ENCODE results near the gene ZNF516.
A peak's percentile ranks its signal among the peaks of the same experiment; 100 is the strongest.

ZNF516 gene

DNA sequence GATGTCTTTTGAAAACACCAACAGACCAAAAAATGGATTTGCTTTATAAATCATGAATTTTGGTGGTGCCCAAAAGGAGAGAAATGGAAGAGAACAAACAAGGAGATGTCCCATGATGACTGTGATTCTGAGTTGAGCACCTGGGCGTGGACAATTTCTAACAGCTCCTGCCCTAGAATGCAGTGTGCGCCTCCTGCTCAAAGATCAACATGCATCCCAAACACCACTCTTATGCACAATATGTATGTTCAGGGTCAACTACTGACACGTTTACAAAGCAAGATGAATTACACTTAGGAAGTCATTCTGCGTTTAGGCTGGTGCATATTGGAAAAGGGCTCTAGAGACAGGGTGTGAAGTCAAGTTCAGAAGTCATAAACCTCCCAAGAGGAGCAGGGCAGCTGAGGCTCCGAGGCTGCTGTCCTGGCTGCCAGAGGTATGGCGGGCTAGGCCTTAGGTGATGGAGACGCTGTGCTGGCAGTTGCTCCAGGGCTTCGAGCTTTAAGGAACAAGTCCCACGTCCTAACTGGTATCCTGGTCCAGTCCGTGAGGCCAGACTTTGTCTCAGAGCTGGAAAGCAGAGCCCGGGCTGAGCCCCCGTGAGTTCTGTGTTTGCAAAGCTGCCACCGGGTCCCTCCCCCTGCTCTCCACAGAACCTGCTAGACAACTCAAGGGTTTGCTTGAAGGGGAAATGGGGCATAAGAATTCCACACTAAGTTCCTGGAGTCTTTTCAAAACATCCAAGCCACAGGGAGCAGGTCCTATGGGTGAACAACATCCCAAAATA lies 74.0 kb downstream of the ZNF516 start:
- intact Hi-C loops (cut with DNase I), result no loop called here
- peak in 1 of 42 donors; percentile 18 for DNase-seq

DNA sequence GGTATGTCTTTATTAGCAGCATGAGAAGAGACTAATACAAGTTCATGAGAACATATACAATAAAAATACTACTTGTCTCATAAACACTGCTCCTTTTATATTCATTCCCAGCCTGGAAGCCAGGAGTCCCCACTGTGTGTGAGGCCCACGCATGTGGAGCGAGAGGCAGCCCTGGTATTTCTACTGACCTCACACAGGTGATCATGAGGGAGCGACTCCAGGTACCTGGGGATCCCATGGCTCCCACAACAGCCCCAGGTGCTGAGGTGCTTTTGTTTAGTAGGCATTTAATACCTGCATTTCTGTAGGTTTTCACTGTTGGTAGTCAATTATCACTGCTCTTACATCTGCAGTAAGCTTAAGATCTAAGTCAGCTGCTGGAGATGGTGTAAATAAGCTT lies 75.2 kb downstream of the ZNF516 start:
- DNase-seq, result no peak
- intact Hi-C loops (cut with DNase I), result no loop called here

DNA sequence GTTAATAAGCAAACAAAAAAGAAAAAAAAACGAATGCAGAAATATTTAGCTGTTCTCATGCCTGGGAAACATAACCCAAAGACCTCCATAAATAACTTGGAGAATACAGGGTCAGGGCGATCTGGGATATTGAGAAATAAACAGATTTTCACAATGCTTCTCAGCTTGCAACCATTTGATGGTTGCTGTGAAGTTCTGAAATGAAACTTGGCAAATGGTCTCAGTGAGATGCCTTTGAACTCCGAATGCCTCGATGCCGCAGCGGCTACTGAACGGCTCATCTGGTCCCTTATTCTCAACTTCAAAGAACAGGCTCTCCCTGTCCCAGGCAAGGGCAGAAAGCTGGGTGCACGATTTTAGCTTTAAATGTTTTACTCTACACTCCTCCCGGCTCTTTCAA lies 78.1 kb downstream of the ZNF516 start:
- no peak for DNase-seq
- intact Hi-C loops (cut with DNase I), result no loop called here

DNA sequence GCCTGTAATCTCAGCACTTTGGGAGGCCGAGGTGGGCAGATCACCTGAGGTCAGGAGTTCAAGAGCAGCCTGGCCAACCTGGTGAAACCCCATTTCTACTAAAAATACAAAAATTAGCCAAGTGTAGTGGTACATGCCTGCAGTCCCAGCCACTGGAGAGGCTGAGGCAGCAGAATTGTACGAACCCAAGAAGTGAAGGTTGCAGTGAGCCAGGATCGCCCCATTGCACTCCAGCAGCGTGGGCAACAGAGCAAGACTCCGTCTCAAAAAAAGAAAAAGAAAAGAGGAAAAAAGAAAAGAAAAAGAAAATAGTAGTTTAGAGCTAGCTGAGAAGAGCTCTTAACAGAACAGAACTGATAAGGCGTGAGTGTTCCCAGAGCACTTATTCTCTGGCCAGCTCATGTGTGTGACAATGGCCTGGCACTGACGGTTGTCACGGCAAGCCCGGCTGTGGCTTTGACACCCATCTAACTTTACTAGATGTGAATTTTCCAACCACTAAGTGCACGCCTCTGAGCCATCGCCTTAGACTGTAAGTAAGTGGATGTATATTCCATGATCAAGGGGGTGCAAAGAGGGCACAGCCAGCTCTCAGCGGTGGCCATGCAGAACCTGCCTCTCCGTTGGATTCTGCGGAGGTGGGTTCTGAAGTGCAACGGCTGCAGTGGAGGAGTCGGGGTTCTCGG lies 80.0 kb downstream of the ZNF516 start:
- intact Hi-C loops (cut with DNase I), result no loop called here
- DNase-seq, result peak in 2 of 42 donors; percentile 31 to 33

DNA sequence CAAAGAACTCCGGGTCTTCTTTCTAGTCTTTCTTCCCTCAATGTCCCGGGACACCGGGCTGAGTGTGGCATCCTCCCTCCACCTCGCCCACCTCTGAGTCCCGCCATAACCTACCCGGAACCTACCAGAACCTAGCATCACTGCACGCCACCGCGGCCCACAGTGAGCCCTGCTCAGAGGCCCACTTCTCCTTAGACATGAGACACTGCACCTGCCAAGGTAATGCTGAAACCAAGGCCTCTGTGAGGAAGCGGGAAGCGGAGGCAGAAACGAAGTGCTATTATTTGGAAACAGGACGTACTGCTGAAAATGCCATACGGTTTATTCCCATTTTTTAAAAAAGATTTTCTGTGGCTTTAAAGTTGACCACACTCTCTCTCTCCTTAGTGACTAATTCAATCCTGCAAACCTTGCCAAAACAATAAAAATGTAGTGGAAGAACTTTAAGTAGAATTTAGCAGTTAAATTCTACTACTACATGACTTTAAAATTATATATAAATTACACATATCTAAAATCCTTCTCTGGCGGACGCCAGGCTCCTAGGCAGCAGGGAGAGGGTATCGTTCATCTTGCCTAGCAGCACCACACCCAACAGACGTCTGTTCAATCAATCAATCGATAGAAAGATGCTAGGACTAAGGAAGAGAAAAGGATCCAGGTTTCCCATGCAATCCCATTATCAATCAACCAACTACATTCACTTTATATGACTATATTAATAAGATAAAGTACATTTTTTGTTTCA lies 82.0 kb downstream of the ZNF516 start:
- intact Hi-C loops (cut with DNase I), result no loop called here

DNA sequence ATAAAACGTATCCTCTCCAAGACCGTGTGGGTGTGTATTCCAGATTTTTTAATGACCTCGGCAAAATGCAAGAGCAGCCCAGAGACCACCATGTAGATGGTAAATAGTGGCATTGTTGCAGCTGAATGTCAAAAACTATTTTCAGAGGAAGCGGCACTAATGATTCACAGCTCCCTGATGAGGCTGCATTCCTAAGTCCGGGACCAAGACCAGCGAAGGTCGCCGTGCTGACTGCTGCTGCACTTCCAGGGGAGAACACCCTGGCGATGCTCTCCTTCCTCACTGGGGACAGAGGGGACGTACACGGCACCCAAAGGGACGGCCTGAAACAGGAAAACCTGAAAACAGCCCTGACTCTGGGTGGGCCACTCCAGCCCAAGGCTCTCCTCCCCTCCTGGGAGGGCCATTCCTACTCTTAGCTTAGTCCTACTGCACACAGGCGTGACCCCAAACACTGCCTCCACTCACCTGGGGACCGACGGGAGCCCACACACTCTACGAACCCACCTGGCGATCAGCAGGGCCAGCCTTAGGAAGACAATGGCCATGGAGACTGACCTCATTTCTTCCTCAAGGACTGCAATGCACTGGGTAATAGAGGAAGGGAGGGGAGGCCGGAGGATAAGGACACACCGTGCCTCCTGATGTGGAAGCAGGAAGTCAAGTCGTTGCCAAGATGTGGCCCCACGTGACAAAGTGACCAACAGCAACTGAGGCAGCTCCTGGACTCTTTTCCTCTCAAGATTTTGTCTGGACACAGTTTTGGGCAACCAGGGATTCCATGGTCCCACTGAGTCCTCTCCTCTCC lies 82.8 kb downstream of the ZNF516 start:
- intact Hi-C loops (cut with DNase I), result no loop called here
- DNase-seq, result peak in 4 of 42 donors; percentile 1 to 37 (median 26)

More for the DNA sequence above, 82.0 kb downstream of the ZNF516 start:
- peak in 1 of 42 donors; percentile 28 for DNase-seq

DNA sequence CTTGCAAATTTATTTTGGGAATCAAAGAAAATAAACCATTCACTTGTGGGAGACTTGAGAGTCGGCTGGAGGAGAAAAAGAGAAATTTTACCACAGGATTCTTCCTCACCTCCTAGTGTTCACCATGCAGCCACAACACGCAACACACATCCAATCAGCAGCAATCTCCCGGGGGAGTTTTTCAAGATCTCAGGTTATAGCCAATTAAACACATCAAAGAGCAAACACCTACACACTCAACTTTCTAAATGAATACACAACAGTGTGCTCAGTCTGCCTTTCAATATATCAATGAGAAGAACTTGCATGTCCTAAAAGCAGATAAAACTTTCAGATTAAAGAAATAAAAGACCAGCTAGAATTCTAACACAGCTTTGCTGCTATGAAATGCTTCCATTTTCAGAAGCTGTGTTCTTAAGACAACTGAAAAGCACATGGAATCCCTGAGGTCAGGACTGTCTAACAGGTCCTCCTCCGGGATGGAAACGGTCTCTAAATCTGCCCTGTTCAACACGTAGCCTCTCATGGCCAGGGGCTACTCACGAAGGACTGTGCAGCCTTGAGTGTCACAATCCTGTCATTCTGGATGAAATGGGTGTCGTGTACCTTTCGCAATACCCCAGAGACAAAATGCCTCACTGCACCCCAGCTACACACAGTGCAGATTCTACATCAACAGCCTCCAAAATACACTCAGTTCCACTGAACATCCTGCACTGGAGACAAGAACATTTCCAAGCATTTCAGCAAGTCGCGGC lies 84.2 kb downstream of the ZNF516 start:
- peak in 3 of 42 donors; percentile 1 to 31 (median 27) for DNase-seq
- intact Hi-C loops (cut with DNase I), result no loop called here

DNA sequence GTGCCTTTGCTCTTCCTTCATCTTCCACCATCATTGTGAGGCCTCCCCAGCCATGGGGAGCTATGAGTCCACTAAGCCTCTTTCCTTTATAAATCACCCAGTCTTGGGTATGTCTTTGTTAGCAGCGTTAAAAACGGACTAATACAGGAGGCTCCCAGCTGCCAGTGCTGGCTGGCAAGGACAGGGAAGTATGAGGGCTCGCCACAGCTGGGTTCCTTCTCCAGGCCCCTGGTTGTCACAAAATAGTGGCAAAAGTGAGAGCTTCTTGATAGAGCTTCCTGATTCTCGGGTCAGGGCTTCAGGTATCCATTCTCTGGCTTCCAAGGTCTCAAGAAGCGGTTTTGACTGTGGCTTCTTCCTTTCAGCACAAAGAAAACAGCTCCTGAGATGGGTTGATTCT lies 85.0 kb downstream of the ZNF516 start:
- intact Hi-C loops (cut with DNase I), result no loop called here
- DNase-seq, result peak in 2 of 42 donors; percentile 5 to 35

DNA sequence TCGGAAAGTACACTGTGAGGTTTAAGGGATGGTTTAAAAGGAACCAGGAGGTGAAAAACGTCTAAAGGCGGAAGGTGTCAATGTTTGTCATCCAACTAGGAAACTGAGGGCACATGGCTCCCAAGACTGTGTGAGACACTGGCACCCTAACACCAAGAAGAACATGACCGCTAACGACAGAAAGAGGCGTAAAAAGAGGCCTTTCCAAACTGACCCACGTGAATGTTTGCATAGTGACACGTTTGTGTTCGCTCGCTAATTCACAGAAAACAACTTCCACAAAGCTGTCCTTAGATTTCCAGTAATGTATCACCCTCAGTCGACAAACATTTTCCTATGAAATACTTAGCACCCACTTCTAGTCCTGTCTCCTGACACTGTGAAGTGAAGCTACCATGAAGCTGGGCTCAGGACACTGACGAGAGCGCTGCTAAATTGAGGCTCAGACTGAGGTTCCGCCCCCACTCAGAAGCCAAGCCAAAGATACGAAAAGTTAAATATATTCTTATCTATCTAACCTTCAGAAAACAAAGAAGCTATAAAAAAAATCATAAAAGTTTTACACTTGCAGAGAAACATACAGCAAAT lies 86.5 kb downstream of the ZNF516 start:
- intact Hi-C loops (cut with DNase I), result loop anchor here (10.0 kb wide), 1 partner anchor 206 kb away; no protein-coding TSS in a partner anchor
- DNase-seq, result peak in 2 of 42 donors; percentile 6 to 33

DNA sequence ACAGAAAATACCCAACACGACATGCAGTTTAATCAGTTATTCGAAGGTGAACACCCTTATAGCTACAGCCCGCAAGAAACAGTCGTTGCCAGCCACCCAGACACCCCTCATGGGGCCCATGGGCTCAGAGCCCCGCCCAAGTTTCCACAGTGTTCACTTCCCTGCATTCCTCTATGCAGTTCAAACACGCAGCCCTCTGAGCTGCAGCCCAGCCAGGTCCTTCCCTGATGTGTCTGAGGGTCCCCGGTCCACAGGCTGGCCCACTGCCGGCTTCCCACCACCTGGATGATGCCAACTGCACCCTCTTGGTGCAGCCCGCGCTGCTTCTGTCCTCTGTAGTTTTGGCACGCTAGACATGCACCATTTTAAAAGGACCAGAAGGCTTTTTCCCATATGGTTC lies 87.4 kb downstream of the ZNF516 start:
- intact Hi-C loops (cut with DNase I), result loop anchor here (10.0 kb wide), 1 partner anchor 207 kb away; no protein-coding TSS in a partner anchor
- peak in 2 of 42 donors; percentile 3 to 28 for DNase-seq

DNA sequence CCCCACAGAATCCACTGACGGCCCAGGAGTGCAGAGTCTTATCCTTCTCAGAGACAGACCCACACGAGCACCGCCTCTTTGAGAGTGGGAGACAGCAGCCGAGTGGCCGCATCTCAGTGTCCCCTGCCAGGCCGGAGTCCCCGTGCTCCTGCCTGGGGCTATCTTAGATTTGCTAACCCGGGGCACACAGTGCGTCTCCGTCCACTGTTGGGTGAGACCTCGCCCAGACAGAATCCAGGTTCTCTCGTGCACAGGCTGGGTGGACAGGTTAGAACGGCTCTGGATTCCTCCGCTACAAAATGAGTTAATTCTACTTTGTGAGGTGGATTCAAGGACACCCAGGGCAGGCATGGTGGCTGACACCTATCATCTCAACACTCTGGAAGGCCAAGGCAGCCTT lies 88.3 kb downstream of the ZNF516 start:
- peak in 2 of 42 donors; percentile 1 to 34 for DNase-seq
- intact Hi-C loops (cut with DNase I), result loop anchor here (10.0 kb wide), 1 partner anchor 208 kb away; no protein-coding TSS in a partner anchor

DNA sequence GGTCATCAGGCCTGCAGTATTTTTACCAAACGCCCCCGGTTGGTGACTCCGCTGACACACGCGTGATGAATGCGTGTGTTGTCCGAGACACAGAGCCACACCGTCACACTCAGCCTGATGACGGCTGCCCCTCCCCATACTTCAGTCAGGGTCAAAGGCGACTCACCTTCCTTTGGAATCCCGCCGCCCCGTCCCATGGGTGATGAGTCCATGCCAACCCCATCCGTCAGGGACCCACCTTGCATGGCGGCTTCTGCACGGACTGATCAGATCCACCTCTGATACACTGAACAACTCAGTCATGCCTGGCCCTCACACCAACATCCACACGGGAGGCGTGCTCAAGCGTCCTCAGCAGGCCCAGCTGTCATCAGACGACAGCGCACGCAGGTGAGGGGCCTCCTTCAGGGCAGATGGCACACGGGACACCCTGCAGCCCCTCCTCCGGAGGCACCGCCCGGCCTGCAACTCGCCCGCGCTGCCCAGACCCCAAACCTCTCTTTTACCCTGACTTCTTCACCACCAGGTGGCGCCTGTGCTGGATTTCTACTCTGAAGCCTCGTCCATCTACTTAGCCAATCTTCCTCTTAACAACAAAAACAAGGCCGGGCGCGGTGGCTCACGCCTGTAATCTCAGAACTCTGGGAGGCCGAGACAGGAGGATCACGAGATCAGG lies 89.2 kb downstream of the ZNF516 start:
- intact Hi-C loops (cut with DNase I), result loop anchor here (10.0 kb wide), 1 partner anchor 209 kb away; no protein-coding TSS in a partner anchor
- DNase-seq, result peak in 19 of 42 donors; percentile 36 to 81 (median 60)

DNA sequence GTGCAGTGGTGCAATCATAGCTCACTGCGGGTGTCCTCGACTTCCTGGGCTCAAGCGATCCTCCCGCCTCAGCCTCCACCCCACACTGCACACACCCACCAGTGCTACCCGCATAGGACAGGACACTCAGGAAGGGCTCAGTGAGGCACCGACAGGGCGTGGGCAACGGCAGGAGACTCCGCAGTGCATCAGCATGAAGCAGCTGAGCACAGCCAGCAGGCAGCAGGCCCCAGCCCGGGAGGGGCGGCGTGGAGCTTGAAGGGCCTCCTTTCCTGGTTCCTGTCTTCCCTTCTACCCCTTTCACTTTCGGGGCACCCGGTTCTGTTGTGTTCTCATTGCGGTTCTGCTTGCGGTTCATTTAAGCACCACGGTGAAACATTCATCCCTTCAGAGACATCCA lies 89.8 kb downstream of the ZNF516 start:
- peak in 2 of 42 donors; percentile 4 to 28 for DNase-seq
- intact Hi-C loops (cut with DNase I), result loop anchor here (10.0 kb wide), 1 partner anchor 210 kb away; no protein-coding TSS in a partner anchor

DNA sequence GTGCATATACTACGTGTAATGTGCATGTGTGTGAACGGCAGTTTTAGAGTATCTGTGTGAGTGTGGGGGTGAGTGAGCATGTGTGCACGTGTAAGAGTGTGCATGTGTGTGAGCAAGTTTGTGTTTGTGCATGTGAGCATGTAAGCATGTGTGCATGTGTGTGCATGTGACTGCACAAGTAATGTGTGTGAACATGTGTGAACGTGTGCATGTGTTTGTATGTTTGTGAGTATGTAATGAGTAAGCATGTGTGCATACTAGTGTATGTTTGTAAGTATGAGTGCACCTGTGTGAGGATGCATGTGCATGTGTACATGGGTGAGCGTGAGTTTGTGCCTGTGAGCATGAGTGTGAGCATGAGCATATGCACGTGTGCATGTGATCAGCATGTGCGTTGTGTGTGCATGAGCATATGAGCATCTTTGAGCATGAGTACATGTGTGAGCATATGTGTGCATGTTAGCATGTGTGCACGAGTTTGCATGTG lies 90.7 kb downstream of the ZNF516 start:
- intact Hi-C loops (cut with DNase I), result loop anchor here (10.0 kb wide), 1 partner anchor 210 kb away; no protein-coding TSS in a partner anchor

DNA sequence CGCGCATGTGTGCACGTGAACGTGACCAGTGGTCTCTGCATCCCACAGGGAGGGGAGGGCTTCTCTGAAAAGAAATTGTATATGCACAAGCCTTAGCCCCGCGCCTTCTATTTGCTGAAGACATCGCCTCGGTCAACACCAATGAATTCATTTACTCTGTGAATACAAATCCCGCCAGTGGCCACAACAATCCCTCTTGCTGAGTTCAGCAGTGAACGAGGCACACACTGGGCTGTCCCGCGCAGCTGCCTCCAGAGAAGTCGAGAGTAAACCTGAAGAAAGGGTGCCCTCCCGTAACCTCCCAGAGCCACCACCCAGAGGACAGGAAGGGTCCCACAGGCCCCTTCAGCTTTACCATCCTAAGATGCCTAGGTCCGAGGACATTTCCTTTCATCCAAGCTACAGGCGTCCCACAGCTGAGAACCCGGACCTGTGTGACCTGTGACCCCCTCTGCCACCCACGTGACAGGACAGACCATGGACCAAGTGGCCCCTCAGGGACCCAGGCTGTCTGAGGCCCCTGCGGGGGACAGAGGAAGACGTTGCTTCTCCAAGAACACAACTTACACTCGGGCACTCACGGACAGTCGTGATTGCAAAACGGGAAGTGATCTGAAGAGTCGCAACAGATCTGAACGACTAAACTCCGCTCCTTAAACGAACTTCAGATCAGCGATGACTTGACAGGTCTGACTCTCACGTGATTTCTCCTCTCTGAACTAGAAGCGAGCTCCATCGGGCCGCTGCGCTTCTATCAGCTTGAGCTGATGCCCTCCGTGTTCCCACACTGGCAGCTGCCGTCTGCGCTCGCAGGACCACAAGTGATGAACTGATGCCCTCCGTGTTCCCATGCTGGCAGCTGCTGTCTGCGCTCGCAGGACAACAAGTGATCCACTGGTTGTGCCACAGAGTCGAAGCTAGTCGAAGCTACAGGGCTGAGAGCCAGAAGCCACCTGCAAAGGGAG lies 92.7 kb downstream of the ZNF516 start:
- intact Hi-C loops (cut with DNase I), result loop anchor here (10.0 kb wide), 1 partner anchor 212 kb away; no protein-coding TSS in a partner anchor
- peak in 1 of 42 donors; percentile 39 for DNase-seq

More for the DNA sequence above, 90.7 kb downstream of the ZNF516 start:
- DNase-seq, result peak in 1 of 42 donors; percentile 1

Data from head of caudate nucleus (tissue), 42 donors.